ENCODE measurements around the gene SKAP1.

GRCh38 chr17:48460052-48460451 is 30.0 kb upstream of the SKAP1 start:
- no peak for TF ChIP-seq CTCF (IDR thresholded peaks at IDR 0.05; ENCODE audit: low read depth, low read length)
- TF ChIP-seq EZH2phosphoT487 (IDR thresholded peaks at IDR 0.05; ENCODE audit: low read depth) = no peak
